B cell (primary cell): ENCODE results near the gene CMTM5. TPM values are rescaled to one million over a fixed set of nuclear protein-coding genes. Genes with fewer than 3 reads are reported as not detected.

Experiments used
- ATAC-seq: fragments of 200-7000 bp; cut with Tn5 transposase; one replicate; pipeline ENCODE4 v1.10.0; 2021; ENCODE audit warnings: low read depth, mild to moderate bottlenecking, moderate number of reproducible peaks, moderate library complexity
- CTCF ChIA-PET: fragments of 350-600 bp; sonication (Branson Sonifier 250); formaldehyde crosslinking; loops from one replicate; lab custom pipeline; 2021; ENCODE audit warnings: antibody characterized with exemption, inconsistent platforms; lab: Charles Lee
- POLR2A ChIA-PET: fragments of 350-600 bp; sonication (Branson Sonifier 250); formaldehyde crosslinking; loops from one replicate; lab custom pipeline; 2021; ENCODE audit warnings: antibody characterized with exemption; lab: Charles Lee
- DNase-seq: peaks from one replicate; pipeline ENCODE4 v3.0.0; 2013
- H2AFZ ChIP-seq: 2 replicates; pipeline ENCODE4 v1.6.1; 2012; ENCODE audit warnings: mild to moderate bottlenecking, low read depth, low read length; ENCODE audit not compliant: insufficient read depth, poor library complexity, severe bottlenecking
- H3K27ac ChIP-seq, 2 donors: 1 replicate in 1 of 2; 2 replicates in 1 of 2; pipeline ENCODE4 v1.5.1; 2012 to 2013; ENCODE audit warnings: low read length in 2 of 2, mild to moderate bottlenecking in 2 of 2, moderate library complexity in 1 of 2
- H3K27me3 ChIP-seq, 4 experiments: fragments of 200-600 bp in 1 of 4; sonication (generic) in 1 of 4; replicated peaks in 1 of 4; 1 replicate in 2 of 4; 2 replicates in 2 of 4; pipeline versions ENCODE4 v1.6.1 to v1.7.0; 2013 to 2016; ENCODE audit warnings: low read length in 3 of 4, mild to moderate bottlenecking in 2 of 4, mixed read lengths in 1 of 4, moderate library complexity in 1 of 4; ENCODE audit not compliant: insufficient read depth in 4 of 4, control insufficient read depth in 3 of 4; ENCODE audit errors: control extremely low read depth in 1 of 4
- H3K36me3 ChIP-seq, 2 experiments: replicated peaks in 1 of 2; 1 replicate in 1 of 2; 2 replicates in 1 of 2; pipeline versions ENCODE4 v1.6.1 to v1.7.1; 2013; ENCODE audit warnings: low read length in 1 of 2; ENCODE audit not compliant: insufficient read depth in 2 of 2, control insufficient read depth in 1 of 2; ENCODE audit errors: control extremely low read depth in 1 of 2, extremely low read depth in 1 of 2
- H3K4me1 ChIP-seq, 2 donors: fragments of 200-600 bp in 1 of 2; sonication (generic) in 1 of 2; 1 replicate in 1 of 2; 2 replicates in 1 of 2; pipeline versions ENCODE4 v1.5.1 to v1.6.1; 2013 to 2017; ENCODE audit warnings: low read length in 2 of 2; ENCODE audit not compliant: control insufficient read depth in 2 of 2, insufficient read depth in 2 of 2
- H3K4me2 ChIP-seq: replicated peaks from 2 replicates; pipeline ENCODE3; 2012; ENCODE audit warnings: mild to moderate bottlenecking, low read depth, low read length; ENCODE audit not compliant: poor library complexity, severe bottlenecking
- H3K4me3 ChIP-seq, 5 experiments: fragments of 200-600 bp in 1 of 5; sonication (generic) in 1 of 5; 1 replicate in 3 of 5; 2 replicates in 2 of 5; pipeline versions ENCODE4 v1.5.1 to v1.7.0; 2011 to 2016; ENCODE audit warnings: low read length in 4 of 5, mild to moderate bottlenecking in 4 of 5, low read depth in 2 of 5, control low read depth in 1 of 5, moderate library complexity in 1 of 5; ENCODE audit not compliant: insufficient read depth in 1 of 5; ENCODE audit errors: control extremely low read depth in 1 of 5, extremely low read depth in 1 of 5
- H3K79me2 ChIP-seq: fragments of 200-600 bp; sonication (generic); one replicate; pipeline ENCODE4 v1.6.0; 2016; ENCODE audit warnings: low read length; ENCODE audit not compliant: control insufficient read depth, insufficient read depth
- H3K9ac ChIP-seq: fragments of 200-600 bp; sonication (generic); 2 replicates; pipeline ENCODE4 v1.6.1; 2017; ENCODE audit warnings: mild to moderate bottlenecking, low read length, moderate library complexity
- H3K9me3 ChIP-seq, 3 donors: one replicate each; pipeline versions ENCODE4 v1.6.1 to v1.7.1; 2013; ENCODE audit warnings: low read length in 2 of 3; ENCODE audit not compliant: control insufficient read depth in 2 of 3, insufficient read depth in 1 of 3; ENCODE audit errors: control extremely low read depth in 1 of 3
- H4K20me1 ChIP-seq: 2 replicates; pipeline ENCODE4 v1.6.0; 2012; ENCODE audit warnings: mild to moderate bottlenecking, low read length; ENCODE audit not compliant: insufficient read depth, control insufficient read depth, poor library complexity, severe bottlenecking
- H3K27ac Mint-ChIP-seq: one replicate; pipeline ENCODE4 v1.8.0; 2021; ENCODE audit warnings: mixed read lengths
- H3K27me3 Mint-ChIP-seq: one replicate; pipeline ENCODE4 v1.8.0; 2021; ENCODE audit warnings: mixed read lengths
- H3K4me1 Mint-ChIP-seq: one replicate; pipeline ENCODE4 v1.8.0; 2021; ENCODE audit warnings: mixed read lengths
- H3K4me3 Mint-ChIP-seq: one replicate; pipeline ENCODE4 v1.8.0; 2021; ENCODE audit warnings: mixed read lengths
- H3K9me3 Mint-ChIP-seq: one replicate; pipeline ENCODE4 v1.8.0; 2022; ENCODE audit warnings: mixed read lengths; ENCODE audit not compliant: insufficient read depth
- CTCF ChIP-seq: fragments of 200-600 bp; IDR thresholded peaks from one replicate; pipeline ENCODE4 v1.8.0; 2022; ENCODE audit warnings: antibody characterized with exemption, mild to moderate bottlenecking
- EZH2 ChIP-seq: IDR thresholded peaks from 2 replicates; pipeline ENCODE4 v1.6.1; 2012; ENCODE audit warnings: borderline replicate concordance, low read depth, mild to moderate bottlenecking, moderate library complexity, low read length; ENCODE audit not compliant: insufficient read depth, poor library complexity, severe bottlenecking
- WGBS: methylation state at CpG from one replicate; pipeline ENCODE4 v1.1.5; 2013; ENCODE audit warnings: missing lambda C conversion rate; ENCODE audit not compliant: insufficient coverage; 5-methylcytosine and 5-hydroxymethylcytosine counted together
- intact Hi-C: fragments of 100-400 bp; cut with micrococcal nuclease; formaldehyde crosslinking; loops from one replicate; pipeline ENCODE4 v1.10.0; 2022
- polyA plus RNA-seq: library from polyadenylated mRNA; depleted of rRNA; stranded (reverse); fragments of >200 nt; gene quantifications from 2 replicates; pipeline ENCODE4 v1.2.3, GENCODE V29; 2012
- total RNA-seq, 2 donors: library from RNA; stranded (reverse); fragments of 120-200 nt in 1 of 2; gene quantifications; 1 replicate in 1 of 2; 2 replicates in 1 of 2; pipeline versions ENCODE4 v1.2.3 to v1.2.4, GENCODE V29; 2013 to 2022

CMTM5 gene
- total and polyA plus RNA-seq, 2 donors (not counting 1 experiment from before 2014, with no cell fraction given), result 0.18 TPM; not detected in 1

GRCh38 chr14:23355871-23356435 lies 20.9 kb upstream of the CMTM5 start:
- Histone ChIP-seq H2AFZ (no peak overlapping the region), H3K79me2 (no peaks in the 10 kb centered on the region), H4K20me1 (no peaks in the 10 kb centered on the region), H3K4me3 (no peak overlapping the region), H3K36me3 (no peaks in the 10 kb centered on the region), H3K4me1 (peaks cover 11 to 15% of the 10 kb centered on the region in 2 donors), H3K9ac (no peak overlapping the region), H3K9me3 (peaks cover 0 to 4% (median 3%) of the 10 kb centered on the region in 3 donors), H3K27me3 (peaks cover 0 to 50% (median 21%) of the 10 kb centered on the region in 4 experiments), H3K4me2 (no peak overlapping the region), H3K27ac (no peak overlapping the region)
- ChIA-PET POLR2A (no interaction called here), CTCF (interaction anchor here (1.4 kb wide), 1 partner anchor 13 kb away, joined by 4 read pairs; no protein-coding TSS in a partner anchor)
- H3K4me3 Mint-ChIP-seq, result no peak overlapping the region
- intact Hi-C loops, result no loop called here
- TF ChIP-seq CTCF (no peak), EZH2 (no peak)
- H3K9me3 Mint-ChIP-seq, result no peaks in the 10 kb centered on the region
- no peak overlapping the region for H3K27ac Mint-ChIP-seq
- ATAC-seq, result no peak
- peaks cover 52% of the 10 kb centered on the region for H3K27me3 Mint-ChIP-seq
- DNase-seq, result no peak
- H3K4me1 Mint-ChIP-seq, result peaks cover 14% of the 10 kb centered on the region
- whole genome bisulfite sequencing, result 100% methylated on average over 1 of the region's 6 CpGs

GRCh38 chr14:23356662-23357061 lies 20.2 kb upstream of the CMTM5 start:
- no peaks in the 10 kb centered on the region for H3K36me3 ChIP-seq
- peaks cover 0 to 1% (median under 1%) of the 10 kb centered on the region in 3 donors for H3K9me3 ChIP-seq
- POLR2A ChIA-PET, result no interaction called here
- no peak overlapping the region for H3K4me3 Mint-ChIP-seq
- H2AFZ ChIP-seq, result no peak overlapping the region
- H3K27ac ChIP-seq, result no peak overlapping the region
- H3K4me1 Mint-ChIP-seq, result peaks cover 8% of the 10 kb centered on the region
- DNase-seq (no peak), ATAC-seq (no peak)
- WGBS, result 97% methylated on average over 4 of the region's 4 CpGs
- H3K27ac Mint-ChIP-seq, result no peak overlapping the region
- CTCF ChIA-PET, result no interaction called here
- no peaks in the 10 kb centered on the region for H3K9me3 Mint-ChIP-seq
- no peak overlapping the region for H3K4me2 ChIP-seq
- peaks cover 11 to 13% of the 10 kb centered on the region in 2 donors for H3K4me1 ChIP-seq
- peaks cover 0 to 43% (median 15%) of the 10 kb centered on the region in 4 experiments for H3K27me3 ChIP-seq
- no peak overlapping the region for H3K9ac ChIP-seq
- H3K79me2 ChIP-seq, result no peaks in the 10 kb centered on the region
- TF ChIP-seq EZH2 (no peak), CTCF (no peak)
- peaks cover 49% of the 10 kb centered on the region for H3K27me3 Mint-ChIP-seq
- intact Hi-C loops, result no loop called here
- no peaks in the 10 kb centered on the region for H4K20me1 ChIP-seq
- H3K4me3 ChIP-seq, result no peak overlapping the region
